Left ventricle myocardium inferior (tissue), 1 donor: ENCODE results near the gene AOC3. TPM values are rescaled to one million over a fixed set of nuclear protein-coding genes. Genes with fewer than 3 reads are reported as not detected.
"Not testable (repeated sequence)": the region's sequence is repeated elsewhere in the genome, so short reads cannot be mapped to it uniquely, and the experiment has no call there.

Experiments
- DNase-seq: peaks from one replicate; pipeline ENCODE4 v3.0.0-alpha.2; 2020
- H3K27ac ChIP-seq: fragments of 200-600 bp; replicated peaks from 2 replicates; pipeline ENCODE4 v1.8.0; 2021
- H3K27me3 ChIP-seq: fragments of 200-600 bp; 2 replicates; pipeline ENCODE4 v1.8.0; 2021; ENCODE audit warnings: low read depth
- H3K36me3 ChIP-seq: fragments of 200-600 bp; 2 replicates; pipeline ENCODE4 v1.8.0; 2021
- H3K4me1 ChIP-seq: fragments of 200-600 bp; 2 replicates; pipeline ENCODE4 v1.8.0; 2021
- H3K4me3 ChIP-seq: fragments of 200-600 bp; 2 replicates; pipeline ENCODE4 v1.8.0; 2021; ENCODE audit warnings: mild to moderate bottlenecking, moderate library complexity
- H3K9me3 ChIP-seq: fragments of 200-600 bp; replicated peaks from 2 replicates; pipeline ENCODE4 v1.8.0; 2021
- CTCF ChIP-seq: fragments of 200-600 bp; IDR thresholded peaks from 2 replicates; pipeline ENCODE4 v1.8.0; 2021; ENCODE audit warnings: antibody characterized with exemption, mild to moderate bottlenecking, borderline replicate concordance
- intact Hi-C: fragments of 100-400 bp; cut with micrococcal nuclease; formaldehyde crosslinking; loops from one replicate; pipeline ENCODE4 v1.11.0; 2022
- total RNA-seq: library from RNA; stranded (reverse); fragmentation: NEBNext Ultra II Directional; extraction: Animal tissue kit (Norgen Biotek cat#: 25700); gene quantifications from one replicate; pipeline ENCODE4 v1.2.1, GENCODE V29; 2021
- donor health status: DM: no; HTN: yes; CAD: no; lungs with severe emphysema.

AOC3 gene
- total RNA-seq, 1 donor from 2014 or later: 7.6 TPM

- no peak for DNase-seq
- TF ChIP-seq CTCF: no peak
- Histone ChIP-seq H3K27me3 (peaks cover 4% of the 10 kb centered on the region), H3K4me1 (no peaks in the 10 kb centered on the region), H3K9me3 (peaks cover 13% of the 10 kb centered on the region), H3K27ac (no peak overlapping the region), H3K4me3 (no peak overlapping the region), H3K36me3 (no peaks in the 10 kb centered on the region)
- intact Hi-C loops: no loop called here
Observed at GRCh38 chr17:42866216-42866615, 15.2 kb downstream of the AOC3 start.

- Histone ChIP-seq H3K27me3 (peaks cover 4% of the 10 kb centered on the region), H3K4me1 (no peaks in the 10 kb centered on the region), H3K4me3 (no peak overlapping the region), H3K36me3 (no peaks in the 10 kb centered on the region), H3K27ac (no peak overlapping the region), H3K9me3 (peaks cover 14% of the 10 kb centered on the region)
- intact Hi-C loops: no loop called here
- TF ChIP-seq CTCF: no peak
- DNase-seq: no peak
Observed at GRCh38 chr17:42866631-42867575, 15.9 kb downstream of the AOC3 start.

GRCh38 chr17:42867694-42868261 lies 16.8 kb downstream of the AOC3 start:
- H3K4me1 ChIP-seq, intact Hi-C loops, DNase-seq, H3K4me3 ChIP-seq, H3K27me3 ChIP-seq, H3K27ac ChIP-seq, H3K36me3 ChIP-seq: not testable (repeated sequence)
- peaks cover 14% of the 10 kb centered on the region for H3K9me3 ChIP-seq

GRCh38 chr17:42868338-42868737 lies 17.3 kb downstream of the AOC3 start:
- H3K4me1 ChIP-seq: no peaks in the 10 kb centered on the region
- no peaks in the 10 kb centered on the region for H3K36me3 ChIP-seq
- H3K4me3 ChIP-seq: no peak overlapping the region
- H3K27ac ChIP-seq: no peak overlapping the region
- no peak for TF ChIP-seq CTCF
- H3K27me3 ChIP-seq: peaks cover 4% of the 10 kb centered on the region
- intact Hi-C loops: no loop called here
- no peak for DNase-seq
- peaks cover 14% of the 10 kb centered on the region for H3K9me3 ChIP-seq

- no peak overlapping the region for H3K4me3 ChIP-seq
- H3K36me3 ChIP-seq: no peaks in the 10 kb centered on the region
- no peak for DNase-seq
- TF ChIP-seq CTCF: no peak
- intact Hi-C loops: no loop called here
- H3K9me3 ChIP-seq: peaks cover 14% of the 10 kb centered on the region
- H3K4me1 ChIP-seq: no peaks in the 10 kb centered on the region
- no peak overlapping the region for H3K27ac ChIP-seq
- peaks cover 8% of the 10 kb centered on the region for H3K27me3 ChIP-seq
Observed at GRCh38 chr17:42871647-42872046, 20.6 kb downstream of the AOC3 start.
